Breast epithelium (tissue), 3 donors: ENCODE results near the gene TMEM203.

Experiments
- CTCF ChIP-seq, 3 donors: fragments of 450-650 bp; IDR thresholded peaks; one replicate each; pipeline ENCODE4 v1.5.1; 2016 to 2017; ENCODE audit warnings: antibody characterized with exemption in 3 of 3, mild to moderate bottlenecking in 3 of 3, moderate library complexity in 3 of 3
- POLR2A ChIP-seq: fragments of 450-650 bp; IDR thresholded peaks from one replicate; pipeline ENCODE4 v1.6.1; 2016; ENCODE audit warnings: antibody characterized with exemption, mild to moderate bottlenecking, moderate library complexity

GRCh38 chr9:137234055-137234697 is 28.7 kb upstream of the TMEM203 start:
- no peak for TF ChIP-seq CTCF (IDR thresholded peaks at IDR 0.05)
- TF ChIP-seq POLR2A, result no peak
